Smooth muscle cell (in vitro differentiated cells): Measurements from ENCODE around the gene TOMM20. TPM values are rescaled to one million over a fixed set of nuclear protein-coding genes. Genes with fewer than 3 reads are reported as not detected.

Experiments
- DNase-seq: peaks from one replicate; lab custom pipeline; 2025; ENCODE audit not compliant: unreplicated experiment; lab: John Stamatoyannopoulos, UW
- H2AFZ ChIP-seq: fragments of 200-600 bp; sonication (generic); 2 replicates; pipeline ENCODE4 v1.6.0; 2016; ENCODE audit warnings: antibody characterized with exemption, low read depth, mild to moderate bottlenecking
- H3F3A ChIP-seq: fragments of 200-600 bp; sonication (generic); 2 replicates; pipeline ENCODE4 v1.6.0; 2017; ENCODE audit warnings: antibody characterized with exemption, low read depth
- H3K27ac ChIP-seq: fragments of 200-600 bp; sonication (generic); 2 replicates; pipeline ENCODE4 v1.5.1; 2016; ENCODE audit warnings: low read depth, mild to moderate bottlenecking
- H3K27me3 ChIP-seq: fragments of 200-600 bp; sonication (generic); 2 replicates; pipeline ENCODE4 v1.6.1; 2016; ENCODE audit warnings: low read depth, mild to moderate bottlenecking
- H3K36me3 ChIP-seq: fragments of 200-600 bp; sonication (generic); 2 replicates; pipeline ENCODE4 v1.5.1; 2016; ENCODE audit warnings: low read depth
- H3K4me1 ChIP-seq: fragments of 200-600 bp; sonication (generic); 2 replicates; pipeline ENCODE4 v1.5.1; 2016; ENCODE audit warnings: low read depth
- H3K4me2 ChIP-seq: fragments of 200-600 bp; sonication (generic); 2 replicates; pipeline ENCODE4 v1.6.0; 2016; ENCODE audit warnings: mild to moderate bottlenecking
- H3K4me3 ChIP-seq: fragments of 200-600 bp; sonication (generic); 2 replicates; pipeline ENCODE4 v1.5.1; 2016; ENCODE audit warnings: mild to moderate bottlenecking
- H3K79me2 ChIP-seq: fragments of 200-600 bp; sonication (generic); 2 replicates; pipeline ENCODE4 v1.6.0; 2016; ENCODE audit warnings: low read depth, mild to moderate bottlenecking
- H3K9ac ChIP-seq: fragments of 200-600 bp; sonication (generic); 2 replicates; pipeline ENCODE4 v1.6.0; 2016; ENCODE audit warnings: low read depth
- H3K9me3 ChIP-seq: fragments of 200-600 bp; sonication (generic); replicated peaks from 2 replicates; pipeline ENCODE4 v1.5.1; 2016; ENCODE audit warnings: low read depth
- H4K20me1 ChIP-seq: fragments of 200-600 bp; sonication (generic); 2 replicates; pipeline ENCODE4 v1.6.0; 2016; ENCODE audit warnings: low read depth
- CTCF ChIP-seq: fragments of 200-600 bp; sonication (generic); IDR thresholded peaks from 2 replicates; pipeline ENCODE4 v1.5.1; 2017; ENCODE audit warnings: borderline replicate concordance, mild to moderate bottlenecking, antibody characterized with exemption; ENCODE audit not compliant: insufficient read depth, poor library complexity, severe bottlenecking
- WGBS: methylation state at CpG from one replicate; pipeline ENCODE4 v1.1.7; 2016; ENCODE audit warnings: low lambda C conversion rate; 5-methylcytosine and 5-hydroxymethylcytosine counted together
- polyA plus RNA-seq: library from polyadenylated mRNA; unstranded; fragments of >200 nt; fragmentation: Nextera tagmentation; extraction: Ambion mirVana; gene quantifications from 2 replicates; pipeline ENCODE4 v1.2.1, GENCODE V29; 2016
- total RNA-seq: library from RNA; depleted of rRNA; stranded (reverse); fragments of >200 nt; gene quantifications from 2 replicates; pipeline ENCODE4 v1.2.3, GENCODE V29; 2014

TOMM20 gene
- total and polyA plus RNA-seq, 2 experiments from 2014 or later, result 46.1 to 82.1 TPM

- peaks cover 10% of the 10 kb centered on the region for H3F3A ChIP-seq
- H3K27ac ChIP-seq, result no peak overlapping the region
- peaks cover 15% of the 10 kb centered on the region for H3K4me1 ChIP-seq
- no peak for TF ChIP-seq CTCF
- H2AFZ ChIP-seq, result no peak overlapping the region
- no peaks in the 10 kb centered on the region for H4K20me1 ChIP-seq
- H3K79me2 ChIP-seq, result no peaks in the 10 kb centered on the region
- no peaks in the 10 kb centered on the region for H3K9me3 ChIP-seq
- H3K36me3 ChIP-seq, result no peaks in the 10 kb centered on the region
- DNase-seq, result no peak
- H3K4me2 ChIP-seq, result no peak overlapping the region
- H3K27me3 ChIP-seq, result no peaks in the 10 kb centered on the region
- H3K9ac ChIP-seq, result no peak overlapping the region
- no peak overlapping the region for H3K4me3 ChIP-seq
These were observed 57.8 kb downstream of the TOMM20 start for GRCh38 chr1:235070819-235071218.

- Histone ChIP-seq H3K4me2 (no peak overlapping the region), H2AFZ (no peak overlapping the region), H3K4me1 (peaks cover 12% of the 10 kb centered on the region), H3K36me3 (no peaks in the 10 kb centered on the region), H3K9ac (no peak overlapping the region), H4K20me1 (no peaks in the 10 kb centered on the region), H3F3A (peaks cover 2% of the 10 kb centered on the region), H3K79me2 (no peaks in the 10 kb centered on the region), H3K27ac (no peak overlapping the region), H3K27me3 (no peaks in the 10 kb centered on the region), H3K9me3 (no peaks in the 10 kb centered on the region), H3K4me3 (no peak overlapping the region)
- no peak for TF ChIP-seq CTCF
- WGBS, result 82% methylated on average over 34 of the region's 34 CpGs
- DNase-seq, result no peak
These were observed 58.8 kb downstream of the TOMM20 start for GRCh38 chr1:235069577-235070563.

- Histone ChIP-seq H3F3A (no peaks in the 10 kb centered on the region), H3K79me2 (no peaks in the 10 kb centered on the region), H3K27ac (no peak overlapping the region), H3K36me3 (no peaks in the 10 kb centered on the region), H3K9me3 (no peaks in the 10 kb centered on the region), H3K27me3 (no peaks in the 10 kb centered on the region), H3K4me2 (no peak overlapping the region), H3K4me1 (peaks cover 5% of the 10 kb centered on the region), H4K20me1 (no peaks in the 10 kb centered on the region), H3K9ac (no peak overlapping the region), H2AFZ (no peak overlapping the region), H3K4me3 (no peak overlapping the region)
- 96% methylated on average over 5 of the region's 5 CpGs for WGBS
- no peak for TF ChIP-seq CTCF
- no peak for DNase-seq
These were observed 59.5 kb downstream of the TOMM20 start for GRCh38 chr1:235069176-235069575.
